A673 (cell line): ENCODE results near the gene IQCN.

Experiments
- EZH2 ChIP-seq: fragments of 200-600 bp; sonication (generic); IDR thresholded peaks from 2 replicates; pipeline ENCODE4 v1.6.1; 2017; ENCODE audit warnings: borderline replicate concordance, low read depth, mild to moderate bottlenecking, mixed read lengths, antibody characterized with exemption, low read length; ENCODE audit not compliant: poor library complexity, severe bottlenecking
- TF ChIP-seq, protein P1 (sequence below): fragments of 300-800, 200-600 bp; sonication (generic); conservative IDR thresholded peaks from 2 replicates; pipeline ENCODE4 v1.5.1; 2017; ENCODE audit warnings: low read depth, mild to moderate bottlenecking, antibody characterized with exemption, low read length, moderate library complexity, mixed read lengths

DNA sequence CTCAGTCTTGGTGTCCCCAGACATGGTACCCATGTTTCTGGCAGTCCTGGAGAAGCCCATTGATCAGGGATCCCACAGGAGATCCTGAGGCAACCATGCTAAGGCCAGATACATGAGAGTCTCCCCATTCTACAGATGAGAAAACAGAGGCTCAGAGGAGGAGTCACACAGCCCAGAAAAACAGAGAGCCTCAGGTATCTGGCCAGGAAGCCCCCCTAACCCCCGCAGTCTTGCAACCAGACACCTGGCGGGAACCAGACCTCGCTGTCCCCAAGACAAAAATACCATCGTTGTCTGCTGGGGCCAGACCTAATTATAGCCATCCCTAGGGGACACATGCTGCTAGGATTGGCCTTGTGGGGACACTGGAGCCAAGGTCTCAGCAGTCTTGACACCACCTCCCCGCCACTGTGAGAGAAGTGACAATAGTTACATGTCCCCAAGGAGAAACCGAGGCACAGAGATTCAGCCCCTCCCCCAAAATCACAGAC is 46.4 kb downstream of the IQCN start:
- TF ChIP-seq, protein P1, sequence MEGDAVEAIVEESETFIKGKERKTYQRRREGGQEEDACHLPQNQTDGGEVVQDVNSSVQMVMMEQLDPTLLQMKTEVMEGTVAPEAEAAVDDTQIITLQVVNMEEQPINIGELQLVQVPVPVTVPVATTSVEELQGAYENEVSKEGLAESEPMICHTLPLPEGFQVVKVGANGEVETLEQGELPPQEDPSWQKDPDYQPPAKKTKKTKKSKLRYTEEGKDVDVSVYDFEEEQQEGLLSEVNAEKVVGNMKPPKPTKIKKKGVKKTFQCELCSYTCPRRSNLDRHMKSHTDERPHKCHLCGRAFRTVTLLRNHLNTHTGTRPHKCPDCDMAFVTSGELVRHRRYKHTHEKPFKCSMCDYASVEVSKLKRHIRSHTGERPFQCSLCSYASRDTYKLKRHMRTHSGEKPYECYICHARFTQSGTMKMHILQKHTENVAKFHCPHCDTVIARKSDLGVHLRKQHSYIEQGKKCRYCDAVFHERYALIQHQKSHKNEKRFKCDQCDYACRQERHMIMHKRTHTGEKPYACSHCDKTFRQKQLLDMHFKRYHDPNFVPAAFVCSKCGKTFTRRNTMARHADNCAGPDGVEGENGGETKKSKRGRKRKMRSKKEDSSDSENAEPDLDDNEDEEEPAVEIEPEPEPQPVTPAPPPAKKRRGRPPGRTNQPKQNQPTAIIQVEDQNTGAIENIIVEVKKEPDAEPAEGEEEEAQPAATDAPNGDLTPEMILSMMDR: no peak
- no peak for TF ChIP-seq EZH2
